HG03097 (cell line): ENCODE measurements around the gene LUC7L.
"Not testable (repeated sequence)": the region's sequence is repeated elsewhere in the genome, so short reads cannot be mapped to it uniquely, and the experiment has no call there.

Source experiments
- ATAC-seq: cut with Tn5 transposase; IDR thresholded peaks from one replicate; pipeline ENCODE4 v1.9.1; 2021; ENCODE audit not compliant: unreplicated experiment, low FRiP score

Gene LUC7L

GRCh38 chr16:180681-181564, 48.3 kb downstream of the LUC7L start:
- ATAC-seq, result peak; percentile 16

GRCh38 chr16:180101-180675, 49.1 kb downstream of the LUC7L start, which contains the start of gene HBQ1:
Gene HBQ1 (plus strand): TSS chr16:180459. CDS start chr16:180487, 28 bp downstream.
- no peak for ATAC-seq

DNA sequence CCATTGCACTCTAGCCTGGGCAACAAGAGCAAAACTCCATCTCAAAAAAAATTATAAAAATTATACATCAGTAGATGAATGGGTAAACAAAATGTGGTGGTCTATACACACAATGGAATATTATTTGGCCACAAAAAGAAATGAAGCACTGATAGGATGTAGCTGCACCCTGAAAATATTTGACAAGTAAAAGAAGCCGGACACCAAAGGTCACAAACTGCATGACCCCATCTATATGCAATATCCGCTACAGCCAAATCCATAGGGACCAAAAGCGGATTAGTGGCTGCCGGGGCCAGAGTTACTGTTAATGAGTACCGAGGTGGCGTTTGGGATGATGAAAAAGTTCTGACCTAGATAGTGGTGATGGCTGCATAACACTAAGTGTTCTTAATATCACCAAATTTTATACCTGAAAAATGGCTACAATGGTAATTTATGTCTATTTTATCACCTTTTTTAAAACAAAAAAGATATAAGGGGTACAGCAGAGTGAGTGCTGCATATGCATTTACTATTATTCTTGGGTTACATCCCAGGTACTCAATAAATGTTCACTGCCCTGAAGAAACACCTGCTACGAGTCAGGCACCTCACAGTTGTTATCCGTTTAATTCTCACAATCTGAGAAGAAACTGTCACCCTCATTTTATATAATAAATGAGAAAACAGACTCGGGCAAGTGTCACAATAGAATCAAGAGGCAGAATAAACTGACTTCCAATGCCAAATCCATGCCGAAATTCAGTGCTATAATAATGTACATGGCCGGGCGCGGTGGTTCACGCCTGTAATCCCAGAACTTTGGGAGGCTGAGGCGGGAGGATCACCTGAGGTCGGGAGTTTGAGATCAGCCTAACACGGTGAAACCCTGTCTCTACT, 49.8 kb downstream of the LUC7L start:
- no peak for ATAC-seq

- ATAC-seq, result no peak
Measured at GRCh38 chr16:178668-179015, 50.6 kb downstream of the LUC7L start.

DNA sequence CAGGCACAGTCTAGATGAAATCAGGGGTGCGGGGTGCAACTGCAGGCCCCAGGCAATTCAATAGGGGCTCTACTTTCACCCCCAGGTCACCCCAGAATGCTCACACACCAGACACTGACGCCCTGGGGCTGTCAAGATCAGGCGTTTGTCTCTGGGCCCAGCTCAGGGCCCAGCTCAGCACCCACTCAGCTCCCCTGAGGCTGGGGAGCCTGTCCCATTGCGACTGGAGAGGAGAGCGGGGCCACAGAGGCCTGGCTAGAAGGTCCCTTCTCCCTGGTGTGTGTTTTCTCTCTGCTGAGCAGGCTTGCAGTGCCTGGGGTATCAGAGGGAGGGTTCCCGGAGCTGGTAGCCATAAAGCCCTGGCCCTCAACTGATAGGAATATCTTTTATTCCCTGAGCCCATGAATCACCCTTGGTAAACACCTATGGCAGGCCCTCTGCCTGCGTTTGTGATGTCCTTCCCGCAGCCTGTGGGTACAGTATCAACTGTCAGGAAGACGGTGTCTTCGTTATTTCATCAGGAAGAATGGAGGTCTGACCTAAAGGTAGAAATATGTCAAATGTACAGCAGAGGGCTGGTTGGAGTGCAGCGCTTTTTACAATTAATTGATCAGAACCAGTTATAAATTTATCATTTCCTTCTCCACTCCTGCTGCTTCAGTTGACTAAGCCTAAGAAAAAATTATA, 51.1 kb downstream of the LUC7L start:
- no peak for ATAC-seq

DNA sequence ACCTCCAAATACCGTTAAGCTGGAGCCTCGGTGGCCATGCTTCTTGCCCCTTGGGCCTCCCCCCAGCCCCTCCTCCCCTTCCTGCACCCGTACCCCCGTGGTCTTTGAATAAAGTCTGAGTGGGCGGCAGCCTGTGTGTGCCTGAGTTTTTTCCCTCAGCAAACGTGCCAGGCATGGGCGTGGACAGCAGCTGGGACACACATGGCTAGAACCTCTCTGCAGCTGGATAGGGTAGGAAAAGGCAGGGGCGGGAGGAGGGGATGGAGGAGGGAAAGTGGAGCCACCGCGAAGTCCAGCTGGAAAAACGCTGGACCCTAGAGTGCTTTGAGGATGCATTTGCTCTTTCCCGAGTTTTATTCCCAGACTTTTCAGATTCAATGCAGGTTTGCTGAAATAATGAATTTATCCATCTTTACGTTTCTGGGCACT, 51.8 kb downstream of the LUC7L start:
- ATAC-seq, result no peak

DNA sequence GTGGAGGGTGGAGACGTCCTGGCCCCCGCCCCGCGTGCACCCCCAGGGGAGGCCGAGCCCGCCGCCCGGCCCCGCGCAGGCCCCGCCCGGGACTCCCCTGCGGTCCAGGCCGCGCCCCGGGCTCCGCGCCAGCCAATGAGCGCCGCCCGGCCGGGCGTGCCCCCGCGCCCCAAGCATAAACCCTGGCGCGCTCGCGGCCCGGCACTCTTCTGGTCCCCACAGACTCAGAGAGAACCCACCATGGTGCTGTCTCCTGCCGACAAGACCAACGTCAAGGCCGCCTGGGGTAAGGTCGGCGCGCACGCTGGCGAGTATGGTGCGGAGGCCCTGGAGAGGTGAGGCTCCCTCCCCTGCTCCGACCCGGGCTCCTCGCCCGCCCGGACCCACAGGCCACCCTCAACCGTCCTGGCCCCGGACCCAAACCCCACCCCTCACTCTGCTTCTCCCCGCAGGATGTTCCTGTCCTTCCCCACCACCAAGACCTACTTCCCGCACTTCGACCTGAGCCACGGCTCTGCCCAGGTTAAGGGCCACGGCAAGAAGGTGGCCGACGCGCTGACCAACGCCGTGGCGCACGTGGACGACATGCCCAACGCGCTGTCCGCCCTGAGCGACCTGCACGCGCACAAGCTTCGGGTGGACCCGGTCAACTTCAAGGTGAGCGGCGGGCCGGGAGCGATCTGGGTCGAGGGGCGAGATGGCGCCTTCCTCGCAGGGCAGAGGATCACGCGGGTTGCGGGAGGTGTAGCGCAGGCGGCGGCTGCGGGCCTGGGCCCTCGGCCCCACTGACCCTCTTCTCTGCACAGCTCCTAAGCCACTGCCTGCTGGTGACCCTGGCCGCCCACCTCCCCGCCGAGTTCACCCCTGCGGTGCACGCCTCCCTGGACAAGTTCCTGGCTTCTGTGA, 52.5 kb downstream of the LUC7L start, which contains the start of gene HBA1:
HBA1 (plus strand) TSS at position 204 of the 906 bp plus-strand sequence; CDS start at position 241, 37 bp downstream.
- ATAC-seq, result not testable (repeated sequence)

- ATAC-seq, result not testable (repeated sequence)
Measured at GRCh38 chr16:176006-176405, 53.2 kb downstream of the LUC7L start.

GRCh38 chr16:175011-175949, 54.0 kb downstream of the LUC7L start:
- no peak for ATAC-seq

DNA sequence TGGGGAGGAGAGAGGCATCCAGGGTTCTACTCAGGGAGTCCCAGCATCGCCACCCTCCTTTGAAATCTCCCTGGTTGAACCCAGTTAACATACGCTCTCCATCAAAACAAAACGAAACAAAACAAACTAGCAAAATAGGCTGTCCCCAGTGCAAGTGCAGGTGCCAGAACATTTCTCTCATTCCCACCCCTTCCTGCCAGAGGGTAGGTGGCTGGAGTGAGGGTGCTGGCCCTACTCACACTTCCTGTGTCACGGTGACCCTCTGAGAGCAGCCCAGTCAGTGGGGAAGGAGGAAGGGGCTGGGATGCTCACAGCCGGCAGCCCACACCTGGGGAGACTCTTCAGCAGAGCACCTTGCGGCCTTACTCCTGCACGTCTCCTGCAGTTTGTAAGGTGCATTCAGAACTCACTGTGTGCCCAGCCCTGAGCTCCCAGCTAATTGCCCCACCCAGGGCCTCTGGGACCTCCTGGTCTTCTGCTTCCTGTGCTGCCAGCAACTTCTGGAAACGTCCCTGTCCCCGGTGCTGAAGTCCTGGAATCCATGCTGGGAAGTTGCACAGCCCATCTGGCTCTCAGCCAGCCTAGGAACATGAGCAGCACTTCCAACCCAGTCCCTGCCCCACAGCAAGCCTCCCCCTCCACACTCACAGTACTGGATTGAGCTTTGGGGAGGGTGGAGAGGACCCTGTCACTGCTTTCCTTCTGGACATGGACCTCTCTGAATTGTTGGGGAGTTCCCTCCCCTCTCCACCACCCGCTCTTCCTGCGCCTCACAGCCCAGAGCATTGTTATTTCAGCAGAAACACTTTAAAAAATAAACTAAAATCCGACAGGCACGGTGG, 55.1 kb downstream of the LUC7L start:
- not testable (repeated sequence) for ATAC-seq

DNA sequence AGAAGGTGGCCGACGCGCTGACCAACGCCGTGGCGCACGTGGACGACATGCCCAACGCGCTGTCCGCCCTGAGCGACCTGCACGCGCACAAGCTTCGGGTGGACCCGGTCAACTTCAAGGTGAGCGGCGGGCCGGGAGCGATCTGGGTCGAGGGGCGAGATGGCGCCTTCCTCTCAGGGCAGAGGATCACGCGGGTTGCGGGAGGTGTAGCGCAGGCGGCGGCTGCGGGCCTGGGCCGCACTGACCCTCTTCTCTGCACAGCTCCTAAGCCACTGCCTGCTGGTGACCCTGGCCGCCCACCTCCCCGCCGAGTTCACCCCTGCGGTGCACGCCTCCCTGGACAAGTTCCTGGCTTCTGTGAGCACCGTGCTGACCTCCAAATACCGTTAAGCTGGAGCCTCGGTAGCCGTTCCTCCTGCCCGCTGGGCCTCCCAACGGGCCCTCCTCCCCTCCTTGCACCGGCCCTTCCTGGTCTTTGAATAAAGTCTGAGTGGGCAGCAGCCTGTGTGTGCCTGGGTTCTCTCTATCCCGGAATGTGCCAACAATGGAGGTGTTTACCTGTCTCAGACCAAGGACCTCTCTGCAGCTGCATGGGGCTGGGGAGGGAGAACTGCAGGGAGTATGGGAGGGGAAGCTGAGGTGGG, 55.9 kb downstream of the LUC7L start:
- ATAC-seq, result not testable (repeated sequence)

DNA sequence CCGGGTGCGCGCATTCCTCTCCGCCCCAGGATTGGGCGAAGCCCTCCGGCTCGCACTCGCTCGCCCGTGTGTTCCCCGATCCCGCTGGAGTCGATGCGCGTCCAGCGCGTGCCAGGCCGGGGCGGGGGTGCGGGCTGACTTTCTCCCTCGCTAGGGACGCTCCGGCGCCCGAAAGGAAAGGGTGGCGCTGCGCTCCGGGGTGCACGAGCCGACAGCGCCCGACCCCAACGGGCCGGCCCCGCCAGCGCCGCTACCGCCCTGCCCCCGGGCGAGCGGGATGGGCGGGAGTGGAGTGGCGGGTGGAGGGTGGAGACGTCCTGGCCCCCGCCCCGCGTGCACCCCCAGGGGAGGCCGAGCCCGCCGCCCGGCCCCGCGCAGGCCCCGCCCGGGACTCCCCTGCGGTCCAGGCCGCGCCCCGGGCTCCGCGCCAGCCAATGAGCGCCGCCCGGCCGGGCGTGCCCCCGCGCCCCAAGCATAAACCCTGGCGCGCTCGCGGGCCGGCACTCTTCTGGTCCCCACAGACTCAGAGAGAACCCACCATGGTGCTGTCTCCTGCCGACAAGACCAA, 56.8 kb downstream of the LUC7L start, which contains the start of gene HBA2:
HBA2 (plus strand) TSS at position 503 of the 568 bp plus-strand sequence; CDS start at position 540, 37 bp downstream.
- ATAC-seq, result not testable (repeated sequence)

DNA sequence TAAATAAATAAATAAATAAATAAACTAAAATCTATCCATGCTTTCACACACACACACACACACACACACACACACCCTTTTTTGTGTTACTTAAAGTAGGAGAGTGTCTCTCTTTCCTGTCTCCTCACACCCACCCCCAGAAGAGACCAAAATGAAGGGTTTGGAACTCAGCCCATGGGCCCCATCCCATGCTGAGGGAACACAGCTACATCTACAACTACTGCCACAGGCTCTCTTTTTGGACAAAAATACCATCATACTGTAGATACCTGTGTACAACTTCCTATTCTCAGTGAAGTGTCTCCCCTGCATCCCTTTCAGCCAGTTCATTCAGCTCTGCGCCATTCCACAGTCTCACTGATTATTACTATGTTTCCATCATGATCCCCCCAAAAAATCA, 58.5 kb downstream of the LUC7L start:
- no peak for ATAC-seq

DNA sequence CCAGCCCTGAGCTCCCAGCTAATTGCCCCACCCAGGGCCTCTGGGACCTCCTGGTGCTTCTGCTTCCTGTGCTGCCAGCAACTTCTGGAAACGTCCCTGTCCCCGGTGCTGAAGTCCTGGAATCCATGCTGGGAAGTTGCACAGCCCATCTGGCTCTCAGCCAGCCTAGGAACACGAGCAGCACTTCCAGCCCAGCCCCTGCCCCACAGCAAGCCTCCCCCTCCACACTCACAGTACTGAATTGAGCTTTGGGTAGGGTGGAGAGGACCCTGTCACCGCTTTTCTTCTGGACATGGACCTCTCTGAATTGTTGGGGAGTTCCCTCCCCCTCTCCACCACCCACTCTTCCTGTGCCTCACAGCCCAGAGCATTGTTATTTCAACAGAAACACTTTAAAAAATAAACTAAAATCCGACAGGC, 59.2 kb downstream of the LUC7L start:
- not testable (repeated sequence) for ATAC-seq

GRCh38 chr16:169014-169413, 60.2 kb downstream of the LUC7L start:
- no peak for ATAC-seq

DNA sequence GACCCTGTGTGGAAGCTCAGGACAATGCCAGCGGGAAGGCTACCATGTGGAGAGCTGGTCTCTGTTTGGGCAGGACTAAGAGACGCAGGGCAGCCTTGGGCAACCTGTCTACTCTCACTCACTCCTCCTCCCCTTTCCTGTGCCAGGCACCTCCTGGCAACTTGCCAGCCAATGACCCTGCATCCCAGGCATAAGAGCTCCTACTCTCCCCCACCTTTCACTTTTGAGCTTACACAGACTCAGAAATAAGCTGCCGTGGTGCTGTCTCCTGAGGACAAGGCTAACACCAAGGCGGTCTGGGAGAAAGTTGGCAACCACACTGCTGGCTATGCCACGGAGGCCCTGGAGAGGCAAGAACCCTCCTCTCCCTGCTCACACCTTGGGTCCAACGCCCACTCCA, 60.8 kb downstream of the LUC7L start:
- ATAC-seq, result no peak
